Mononuclear cell (primary cell): ENCODE measurements around the gene OTUD5. TPM values are rescaled to one million over a fixed set of nuclear protein-coding genes. Genes with fewer than 3 reads are reported as not detected.
"Not testable (repeated sequence)": the region's sequence is repeated elsewhere in the genome, so short reads cannot be mapped to it uniquely, and the experiment has no call there.

Experiments used
- H3K27me3 ChIP-seq: 2 replicates; pipeline ENCODE4 v1.6.0; 2011; ENCODE audit warnings: low read length, control low read depth; ENCODE audit not compliant: insufficient read depth
- H3K4me1 ChIP-seq: 2 replicates; pipeline ENCODE4 v1.5.1; 2011; ENCODE audit warnings: mild to moderate bottlenecking, low read length, control low read depth; ENCODE audit not compliant: insufficient read depth
- H3K4me3 ChIP-seq: 2 replicates; pipeline ENCODE4 v1.5.1; 2011; ENCODE audit warnings: mild to moderate bottlenecking, low read length, moderate library complexity
- H3K9me3 ChIP-seq: 2 replicates; pipeline ENCODE4 v1.5.1; 2011; ENCODE audit warnings: low read depth, mild to moderate bottlenecking, control low read depth, low read length
- total RNA-seq: library from RNA; depleted of rRNA; stranded (reverse); fragments of >200 nt; gene quantifications from one replicate; pipeline ENCODE4 v1.2.3, GENCODE V29; 2012

Gene OTUD5
- total RNA-seq, 1 donor: 56.1 TPM

DNA sequence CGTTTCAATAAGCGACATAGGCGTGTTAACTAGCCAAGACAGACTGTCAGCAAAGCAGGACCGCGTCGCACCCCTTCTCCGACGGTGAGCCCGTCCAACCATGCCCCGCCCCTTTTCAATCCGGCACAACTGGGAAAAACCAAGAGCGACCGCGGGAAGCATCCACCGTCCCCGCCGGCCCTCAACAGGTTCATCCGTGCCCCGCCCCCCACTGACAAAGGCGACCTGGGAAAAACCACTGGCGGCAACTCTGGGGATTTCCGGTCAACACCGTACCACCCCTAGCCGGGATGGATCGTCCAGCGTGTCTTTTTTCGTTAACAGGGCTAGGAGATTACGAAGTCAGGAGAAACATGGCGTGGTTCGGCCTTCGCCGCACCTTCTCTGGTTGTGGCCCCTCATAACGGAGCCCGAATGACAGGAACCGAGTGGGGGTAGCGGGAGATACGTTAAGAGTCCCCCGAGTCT lies 60.2 kb downstream of the OTUD5 start:
- Histone ChIP-seq H3K4me3 (peak overlapping the region; percentile 80), H3K4me1 (peaks cover 28% of the 10 kb centered on the region), H3K27me3 (no peaks in the 10 kb centered on the region), H3K9me3 (no peaks in the 10 kb centered on the region)

DNA sequence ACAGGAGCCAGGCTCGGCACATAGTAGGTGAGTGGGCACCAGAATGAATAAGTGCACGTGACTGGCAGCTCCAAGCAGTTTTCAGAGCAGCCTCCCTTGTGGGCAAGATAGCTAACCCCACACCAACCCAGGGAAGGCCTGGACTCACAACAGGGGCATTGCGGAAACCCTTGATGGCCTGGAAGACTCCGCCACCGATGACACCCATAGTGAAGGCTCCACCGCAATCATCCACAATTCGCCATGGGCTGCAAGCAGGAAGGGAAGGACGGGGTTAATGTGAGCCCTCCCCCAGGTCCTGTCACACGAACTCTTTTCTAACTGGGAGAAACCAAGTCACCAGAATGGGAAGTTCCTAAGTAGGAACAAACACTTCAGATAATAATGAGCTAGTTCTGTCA lies 60.8 kb downstream of the OTUD5 start:
- Histone ChIP-seq H3K27me3 (no peaks in the 10 kb centered on the region), H3K4me3 (peak overlapping the region; percentile 80), H3K4me1 (peaks cover 33% of the 10 kb centered on the region), H3K9me3 (no peaks in the 10 kb centered on the region)

DNA sequence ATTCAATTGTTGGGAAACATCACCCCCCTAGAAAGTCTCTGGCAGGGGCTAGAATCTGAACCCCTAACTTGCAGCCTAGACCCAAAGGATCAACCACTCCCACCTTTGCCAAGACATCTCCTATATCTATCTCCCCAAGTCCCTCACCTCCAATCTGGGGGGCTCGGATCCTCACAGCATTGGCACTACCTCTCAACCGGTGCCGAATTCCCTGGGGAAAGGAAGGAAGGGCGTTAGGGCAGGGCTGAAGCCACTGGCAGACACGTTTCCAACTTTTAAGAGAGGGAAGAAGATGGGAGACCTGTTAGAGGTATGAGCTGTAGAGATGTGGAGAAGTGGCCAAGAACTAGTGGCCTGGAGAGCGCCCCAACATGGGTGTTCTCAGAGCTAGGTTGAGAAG lies 62.5 kb downstream of the OTUD5 start:
- no peak overlapping the region for H3K4me3 ChIP-seq
- peaks cover 38% of the 10 kb centered on the region for H3K4me1 ChIP-seq
- no peaks in the 10 kb centered on the region for H3K27me3 ChIP-seq

DNA sequence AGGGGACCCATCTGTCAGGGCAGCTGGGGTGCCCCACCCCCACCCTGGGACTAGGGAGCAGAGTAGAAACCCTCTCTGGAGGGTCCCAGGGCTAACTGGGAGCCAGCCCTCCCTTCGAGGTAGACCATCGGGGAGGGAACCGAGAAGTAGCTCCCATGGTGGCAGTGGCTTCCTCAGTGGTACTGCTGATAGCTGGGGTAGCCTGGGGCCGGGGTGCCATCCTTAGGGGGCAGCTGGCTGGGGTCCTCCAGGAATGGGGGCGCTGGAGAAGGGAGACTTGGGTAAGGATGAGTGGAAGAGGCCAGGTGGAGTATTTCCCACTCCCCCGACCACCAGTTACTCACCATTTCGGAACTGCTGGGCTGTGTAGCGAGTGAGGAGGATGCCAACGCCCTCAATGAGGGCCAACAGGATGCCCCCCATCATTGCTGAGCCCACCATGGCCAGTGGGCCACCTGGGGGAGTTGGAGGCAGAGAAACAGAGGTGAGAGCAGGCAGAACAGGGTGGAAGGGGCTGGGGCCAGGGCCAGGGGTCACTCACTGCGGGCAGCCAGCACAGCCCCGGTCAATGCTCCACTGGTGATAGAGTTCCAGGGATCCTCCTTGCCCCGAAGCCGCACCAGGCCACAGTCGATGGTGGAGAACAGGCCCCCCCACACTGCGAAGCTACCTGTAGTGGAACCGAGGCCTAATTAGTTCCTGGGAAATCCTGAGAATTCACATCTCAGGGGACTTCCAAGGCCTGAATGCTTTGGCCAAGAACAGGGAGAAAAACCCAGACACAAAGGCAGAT lies 63.7 kb downstream of the OTUD5 start:
- Histone ChIP-seq H3K4me1 (peaks cover 30% of the 10 kb centered on the region), H3K27me3 (no peaks in the 10 kb centered on the region), H3K9me3 (no peaks in the 10 kb centered on the region), H3K4me3 (no peak overlapping the region)

More for the DNA sequence above, 62.5 kb downstream of the OTUD5 start:
- no peaks in the 10 kb centered on the region for H3K9me3 ChIP-seq

DNA sequence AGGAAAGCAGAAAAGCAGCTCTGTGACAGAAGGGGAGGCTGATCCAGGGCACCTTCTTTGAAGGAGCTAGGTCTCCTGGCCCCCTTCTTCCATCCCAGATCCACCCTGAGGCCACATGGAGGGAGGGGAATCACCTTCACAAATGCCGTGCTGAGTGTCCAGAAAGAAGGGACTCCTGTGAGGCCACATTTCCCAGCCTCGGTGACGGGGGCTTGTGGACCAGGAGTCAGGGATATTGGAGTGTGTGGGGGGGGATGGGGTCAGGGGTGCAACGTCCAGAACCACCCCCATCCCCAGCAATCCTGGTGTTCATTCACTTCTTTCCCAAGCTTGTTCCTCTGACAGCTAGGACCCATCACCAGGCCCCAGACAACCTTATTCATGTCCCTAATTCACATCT lies 64.5 kb downstream of the OTUD5 start:
- H3K27me3 ChIP-seq: no peaks in the 10 kb centered on the region
- H3K4me3 ChIP-seq: no peak overlapping the region
- H3K9me3 ChIP-seq: no peaks in the 10 kb centered on the region
- H3K4me1 ChIP-seq: peaks cover 25% of the 10 kb centered on the region

DNA sequence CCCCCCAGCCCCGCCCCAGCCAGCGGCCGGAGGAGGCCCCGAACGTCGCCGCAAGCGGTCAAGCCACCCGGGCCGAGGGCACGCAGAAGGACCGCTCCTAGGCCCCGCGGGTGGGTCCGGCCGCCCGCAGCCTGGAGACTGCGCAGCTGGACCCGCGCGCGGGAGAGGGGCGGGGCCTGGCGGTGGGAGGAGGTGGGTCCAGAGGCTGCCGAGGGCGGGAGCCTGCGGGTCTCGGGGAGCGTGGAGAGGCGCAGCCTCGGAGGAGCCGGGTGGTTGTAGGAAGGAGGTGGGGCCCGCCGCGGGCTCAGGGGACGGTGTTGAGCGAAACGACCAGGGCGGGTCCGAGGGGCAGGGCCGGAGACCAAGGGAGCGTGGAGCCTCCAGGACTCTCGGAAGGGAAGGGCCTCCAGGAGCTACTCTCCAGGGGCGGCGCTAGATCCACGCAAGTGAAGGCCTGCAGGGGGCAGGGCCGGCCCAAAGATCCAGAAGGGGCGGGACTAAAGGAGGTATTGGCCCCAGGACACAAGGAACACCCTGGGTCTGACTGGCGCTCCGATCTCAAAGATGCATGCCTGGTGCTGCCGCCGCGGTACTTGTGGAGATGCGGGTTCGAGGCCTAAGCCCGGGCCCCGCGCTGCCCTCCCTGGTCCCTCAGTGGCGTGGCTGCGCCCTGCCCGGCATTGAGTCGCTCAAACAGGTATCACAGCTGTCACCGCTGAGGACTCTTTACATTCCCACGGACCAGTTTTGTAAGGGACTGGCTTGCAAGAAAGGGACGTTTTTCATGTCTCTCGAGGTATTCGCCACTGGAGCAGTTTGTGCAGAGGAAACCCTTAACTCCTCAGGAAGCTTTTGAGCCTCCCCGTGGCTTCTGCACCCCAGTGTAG lies 65.8 kb downstream of the OTUD5 start:
- H3K4me3 ChIP-seq: peak overlapping the region; percentile 40
- no peaks in the 10 kb centered on the region for H3K27me3 ChIP-seq
- H3K4me1 ChIP-seq: peaks cover 21% of the 10 kb centered on the region
- H3K9me3 ChIP-seq: no peaks in the 10 kb centered on the region

DNA sequence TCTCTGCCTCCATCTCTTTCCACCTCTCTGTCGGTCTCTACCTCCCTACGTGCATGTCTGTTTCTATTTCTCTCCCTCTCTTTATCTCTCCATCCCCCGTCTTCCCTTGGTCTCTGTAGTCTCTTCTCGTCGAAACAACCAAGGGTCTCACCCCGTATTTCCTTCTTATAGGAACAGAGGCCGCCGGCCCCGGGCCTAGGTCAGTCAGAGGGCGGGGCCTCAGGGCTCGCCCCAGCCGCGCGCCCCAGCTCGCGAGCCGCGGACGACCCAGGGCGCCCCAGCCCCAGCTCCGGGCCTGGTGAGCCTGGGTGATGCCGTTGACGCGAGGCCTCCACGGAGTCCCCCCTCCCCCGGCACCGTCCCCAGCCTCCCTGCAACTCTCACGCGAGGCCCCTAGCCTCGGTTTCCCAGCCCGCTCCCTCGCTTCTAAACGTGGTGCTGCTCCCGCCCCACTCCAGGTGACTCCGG lies 66.4 kb downstream of the OTUD5 start:
- no peaks in the 10 kb centered on the region for H3K9me3 ChIP-seq

DNA sequence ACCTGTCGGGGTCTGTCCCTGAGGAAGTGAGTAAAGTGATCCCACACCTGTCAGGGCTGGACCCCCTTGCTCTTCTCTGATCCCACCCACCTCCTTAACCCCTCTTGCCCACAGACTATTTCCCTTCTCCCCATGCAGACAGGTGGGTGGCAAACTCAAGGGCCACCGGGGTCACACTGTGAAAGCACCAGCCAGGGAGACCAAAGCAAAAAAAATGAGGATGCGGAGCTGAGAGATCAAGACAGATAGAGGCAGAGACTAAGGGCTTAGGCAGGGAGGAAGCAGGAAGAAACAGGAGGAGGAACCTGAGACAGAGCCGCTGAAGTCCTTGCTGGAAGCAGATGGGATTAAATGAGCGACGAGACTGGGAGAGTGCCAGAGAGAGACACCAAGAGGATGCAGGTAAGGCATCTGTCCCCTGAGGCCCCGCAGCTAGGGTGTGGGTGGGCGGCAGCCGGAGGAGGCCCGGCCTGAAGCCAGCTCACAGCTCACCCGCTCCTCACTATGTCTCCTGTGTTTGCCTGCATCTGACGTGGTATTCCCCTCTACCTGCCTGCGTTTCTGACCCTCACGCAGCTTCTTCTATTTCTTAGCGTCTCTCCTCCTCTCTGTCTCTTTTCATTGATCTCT lies 67.0 kb downstream of the OTUD5 start:
- H3K4me1 ChIP-seq: peaks cover 14% of the 10 kb centered on the region
- peak overlapping the region; percentile 40 for H3K4me3 ChIP-seq
- H3K9me3 ChIP-seq: no peaks in the 10 kb centered on the region
- no peaks in the 10 kb centered on the region for H3K27me3 ChIP-seq

More for the DNA sequence above, 66.4 kb downstream of the OTUD5 start:
- Histone ChIP-seq H3K4me1 (peaks cover 14% of the 10 kb centered on the region), H3K27me3 (no peaks in the 10 kb centered on the region), H3K4me3 (peak overlapping the region; percentile 40)

DNA sequence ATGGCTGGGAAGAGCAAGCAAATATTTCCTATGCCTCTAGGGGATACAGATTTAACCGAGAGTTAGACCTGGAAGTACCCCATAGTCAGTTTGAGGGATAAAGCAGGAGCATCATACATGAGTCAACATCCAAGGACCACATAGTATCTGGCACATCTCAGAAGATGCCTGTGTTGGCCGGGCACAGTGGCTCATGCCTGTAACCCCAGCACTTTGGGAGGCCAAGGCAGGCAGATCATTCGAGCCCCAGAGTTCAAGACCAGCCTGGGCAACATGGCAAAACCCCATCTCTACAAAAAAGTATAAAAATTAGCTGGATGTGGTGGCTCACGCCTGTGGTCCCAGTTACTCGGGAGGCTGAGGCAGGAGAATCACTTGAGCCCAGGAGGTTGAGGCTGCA lies 70.8 kb downstream of the OTUD5 start:
- H3K27me3 ChIP-seq, H3K9me3 ChIP-seq, H3K4me1 ChIP-seq, H3K4me3 ChIP-seq: not testable (repeated sequence)

DNA sequence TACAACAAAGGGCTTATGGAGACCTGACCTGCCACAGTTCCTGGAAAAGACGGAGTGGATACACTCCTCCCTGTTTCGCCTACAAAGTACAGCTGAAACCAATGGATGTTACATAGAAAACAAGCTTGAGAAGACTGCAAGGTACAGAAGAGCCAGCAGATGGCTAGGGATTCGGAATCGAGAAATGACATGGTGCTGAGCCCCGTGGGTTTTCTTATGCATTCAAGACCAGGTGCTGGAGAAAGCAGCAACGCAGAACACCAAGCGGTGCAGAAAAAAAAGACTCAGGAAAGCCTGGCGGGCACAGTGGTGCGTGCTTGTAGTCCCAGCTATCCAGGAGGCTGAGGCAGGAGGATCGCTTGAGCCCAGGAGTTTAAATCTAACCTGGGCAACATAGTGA lies 73.7 kb downstream of the OTUD5 start:
- H3K4me1 ChIP-seq: no peaks in the 10 kb centered on the region
- H3K27me3 ChIP-seq: no peaks in the 10 kb centered on the region
- no peaks in the 10 kb centered on the region for H3K9me3 ChIP-seq
- no peak overlapping the region for H3K4me3 ChIP-seq

DNA sequence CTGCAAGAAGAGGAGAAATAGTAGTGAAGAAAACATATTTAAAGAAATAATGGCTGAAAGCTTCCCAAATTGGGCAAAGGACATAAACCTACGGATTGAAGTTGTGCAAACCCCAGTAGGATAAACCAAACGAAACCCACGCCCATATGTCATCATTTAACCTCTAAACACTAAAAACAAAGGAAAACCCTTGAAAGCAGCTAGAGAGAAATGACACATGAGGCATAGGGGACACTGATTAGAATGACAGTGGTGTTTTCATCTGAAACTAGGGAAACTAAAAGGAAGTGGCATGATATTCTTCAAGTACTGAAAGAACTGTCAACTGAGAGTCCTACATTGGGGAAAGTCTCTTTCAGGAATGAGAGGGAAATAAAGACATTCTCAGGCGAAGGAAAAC lies 80.5 kb downstream of the OTUD5 start:
- not testable (repeated sequence) for H3K9me3 ChIP-seq, H3K27me3 ChIP-seq, H3K4me1 ChIP-seq, H3K4me3 ChIP-seq

Other genes starting within 250 kb of the OTUD5 start
- not detected for gene GLOD5, start 195.9 kb downstream of the OTUD5 start, total RNA-seq
- 1.6 TPM for gene GATA1, start 171.0 kb downstream of the OTUD5 start, total RNA-seq
- gene HDAC6, start 155.5 kb downstream of the OTUD5 start, total RNA-seq: 21.5 TPM
- not detected for gene ERAS, start 131.1 kb downstream of the OTUD5 start, total RNA-seq
- gene PCSK1N, start 122.0 kb downstream of the OTUD5 start, total RNA-seq: 3.3 TPM
- gene TIMM17B, start 59.8 kb downstream of the OTUD5 start, total RNA-seq: 18.3 TPM
- 37.6 TPM for gene PQBP1, start 59.7 kb downstream of the OTUD5 start, total RNA-seq
- gene SLC35A2, start 46.0 kb downstream of the OTUD5 start, total RNA-seq: 8.5 TPM
- gene PIM2, start 38.6 kb downstream of the OTUD5 start, total RNA-seq: 239 TPM
- gene KCND1, start 14.2 kb upstream of the OTUD5 start, total RNA-seq: 1.2 TPM
- gene GRIPAP1, start 44.7 kb upstream of the OTUD5 start, total RNA-seq: 24.9 TPM
- gene TFE3, start 85.8 kb upstream of the OTUD5 start, total RNA-seq: 29.3 TPM
- 2.9 TPM for gene CCDC120, start 101.4 kb upstream of the OTUD5 start, total RNA-seq
- gene PRAF2, start 116.4 kb upstream of the OTUD5 start, total RNA-seq: 5.5 TPM
- 48.7 TPM for gene WDR45, start 122.3 kb upstream of the OTUD5 start, total RNA-seq
- 8.9 TPM for gene GPKOW, start 166.1 kb upstream of the OTUD5 start, total RNA-seq
- 0.42 TPM for gene MAGIX, start 205.2 kb upstream of the OTUD5 start, total RNA-seq
- gene PLP2, start 214.3 kb upstream of the OTUD5 start, total RNA-seq: 53.9 TPM
- gene PRICKLE3, start 228.8 kb upstream of the OTUD5 start, total RNA-seq: 3.3 TPM
- 0.42 TPM for gene SYP, start 242.6 kb upstream of the OTUD5 start, total RNA-seq